Neural cell (in vitro differentiated cells): ENCODE measurements around the gene UBAP2L. TPM values are rescaled to one million over a fixed set of nuclear protein-coding genes. Genes with fewer than 3 reads are reported as not detected.
"Not testable (repeated sequence)": the region's sequence is repeated elsewhere in the genome, so short reads cannot be mapped to it uniquely, and the experiment has no call there.

ENCODE experiments used
- H2AFZ ChIP-seq: fragments of 200-600, 300-800 bp; sonication (generic), shearing (Covaris generic); 2 replicates; pipeline ENCODE4 v1.6.0; 2014; ENCODE audit warnings: low read depth, mild to moderate bottlenecking, antibody characterized with exemption, low read length, moderate library complexity
- H3F3A ChIP-seq: fragments of 200-600 bp; shearing (Covaris generic); 2 replicates; pipeline ENCODE4 v1.6.1; 2016; ENCODE audit warnings: mild to moderate bottlenecking, moderate library complexity, mixed read lengths, antibody characterized with exemption, low read length; ENCODE audit not compliant: insufficient read depth, poor library complexity, severe bottlenecking
- H3K27ac ChIP-seq: fragments of 200-600, 300-800 bp; sonication (generic), shearing (Covaris generic); 2 replicates; pipeline ENCODE4 v1.5.1; 2014; ENCODE audit warnings: mild to moderate bottlenecking, low read length, moderate library complexity
- H3K27me3 ChIP-seq: fragments of 300-800, 200-600 bp; sonication (generic), shearing (Covaris generic); 2 replicates; pipeline ENCODE4 v1.6.0; 2014; ENCODE audit warnings: mild to moderate bottlenecking, low read depth, low read length, moderate library complexity; ENCODE audit not compliant: insufficient read depth
- H3K36me3 ChIP-seq: fragments of 300-800, 200-600 bp; sonication (generic), shearing (Covaris generic); 2 replicates; pipeline ENCODE4 v1.5.1; 2014; ENCODE audit warnings: mild to moderate bottlenecking, antibody characterized with exemption, low read length, moderate library complexity; ENCODE audit not compliant: insufficient read depth
- H3K4me2 ChIP-seq: fragments of 300-800, 200-600 bp; sonication (generic), shearing (Covaris generic); 2 replicates; pipeline ENCODE4 v1.6.0; 2014; ENCODE audit warnings: mild to moderate bottlenecking, low read length
- H3K4me3 ChIP-seq: fragments of 300-800, 200-600 bp; sonication (generic), shearing (Covaris generic); 2 replicates; pipeline ENCODE4 v1.5.1; 2014; ENCODE audit warnings: mild to moderate bottlenecking, low read length, moderate library complexity
- H3K79me2 ChIP-seq: fragments of 200-600 bp; shearing (Covaris generic); replicated peaks from 2 replicates; pipeline ENCODE4 v1.6.0; 2014; ENCODE audit warnings: mild to moderate bottlenecking, low read length, moderate library complexity; ENCODE audit not compliant: insufficient read depth
- H3K9ac ChIP-seq: fragments of 300-800, 200-600 bp; sonication (generic), shearing (Covaris generic); 2 replicates; pipeline ENCODE4 v1.6.1; 2016; ENCODE audit warnings: mild to moderate bottlenecking, low read length, mixed read lengths
- H3K9me2 ChIP-seq: fragments of 200-600 bp; shearing (Covaris generic); 2 replicates; pipeline ENCODE4 v1.6.1; 2016; ENCODE audit warnings: mild to moderate bottlenecking, low read length, mixed read lengths; ENCODE audit not compliant: insufficient read depth
- H3K9me3 ChIP-seq: fragments of 200-600, 300-800 bp; sonication (generic), shearing (Covaris generic); 2 replicates; pipeline ENCODE4 v1.6.1; 2016; ENCODE audit warnings: mild to moderate bottlenecking, mixed run types, low read length, moderate library complexity, mixed read lengths
- H4K20me1 ChIP-seq: fragments of 200-600 bp; shearing (Covaris generic); 2 replicates; pipeline ENCODE4 v1.6.1; 2016; ENCODE audit warnings: mild to moderate bottlenecking, mixed run types; ENCODE audit not compliant: insufficient read depth
- EP300 ChIP-seq: fragments of 450-650 bp; conservative IDR thresholded peaks from 2 replicates; pipeline ENCODE4 v1.6.1; 2014; ENCODE audit warnings: antibody characterized with exemption, mild to moderate bottlenecking, moderate library complexity; ENCODE audit not compliant: poor library complexity, severe bottlenecking
- EZH2 ChIP-seq: fragments of 200-600, 300-800 bp; shearing (Covaris generic), sonication (generic); IDR thresholded peaks from 2 replicates; pipeline ENCODE4 v1.6.1; 2014; ENCODE audit warnings: antibody characterized with exemption, low read length, borderline replicate concordance, mild to moderate bottlenecking; ENCODE audit not compliant: insufficient read depth, poor library complexity, severe bottlenecking
- MXI1 ChIP-seq: fragments of 450-650 bp; conservative IDR thresholded peaks from 2 replicates; pipeline ENCODE4 v1.6.1; 2014; ENCODE audit warnings: antibody characterized with exemption, mild to moderate bottlenecking; ENCODE audit not compliant: poor library complexity, severe bottlenecking
- POLR2AphosphoS5 ChIP-seq: IDR thresholded peaks from 2 replicates; pipeline ENCODE4 v1.6.1; 2012
- RAD21 ChIP-seq: fragments of 450-650 bp; conservative IDR thresholded peaks from 2 replicates; pipeline ENCODE4 v1.6.1; 2014; ENCODE audit warnings: antibody characterized with exemption, mild to moderate bottlenecking, moderate library complexity
- SMC3 ChIP-seq: fragments of 450-650 bp; conservative IDR thresholded peaks from 2 replicates; pipeline ENCODE4 v1.6.1; 2014; ENCODE audit warnings: antibody characterized with exemption, mild to moderate bottlenecking, moderate library complexity; ENCODE audit not compliant: poor library complexity
- polyA plus RNA-seq: library from polyadenylated mRNA; depleted of rRNA; stranded (reverse); fragments of >200 nt; gene quantifications from 2 replicates; pipeline ENCODE4 v1.2.3, GENCODE V29; 2014
- TF ChIP-seq, protein P1 (sequence below): fragments of 450-650 bp; IDR thresholded peaks from 2 replicates; pipeline ENCODE4 v1.5.1; 2014; ENCODE audit warnings: antibody characterized with exemption, mild to moderate bottlenecking, moderate library complexity; ENCODE audit not compliant: poor library complexity, severe bottlenecking

Gene UBAP2L
- polyA plus RNA-seq, 1 donor from 2014 or later, result 44.7 TPM

DNA sequence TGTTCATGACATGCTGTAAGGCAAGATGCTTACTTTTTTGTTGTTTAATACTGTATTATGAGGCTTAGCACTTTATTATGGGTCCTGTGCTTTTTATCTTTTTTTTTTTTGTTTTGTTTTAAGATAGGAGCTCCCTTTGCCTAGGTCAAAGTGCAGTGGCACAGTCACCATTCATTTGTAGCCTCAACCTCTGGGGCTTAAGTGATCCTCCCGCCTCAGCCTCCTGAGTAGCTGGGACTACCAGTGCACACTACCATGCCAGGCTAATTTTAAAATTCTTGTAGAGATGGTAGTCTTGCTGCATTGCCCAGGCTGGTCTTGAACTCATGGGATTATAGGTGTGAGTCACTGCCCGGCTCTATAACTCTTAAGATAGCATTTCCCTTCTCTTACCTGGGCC lies 4.6 kb downstream of the UBAP2L start:
- no peak overlapping the region for H3K4me3 ChIP-seq
- no peaks in the 10 kb centered on the region for H3K27me3 ChIP-seq
- H3K4me2 ChIP-seq, result no peak overlapping the region
- no peak overlapping the region for H3K27ac ChIP-seq
- H4K20me1 ChIP-seq, result no peaks in the 10 kb centered on the region
- no peaks in the 10 kb centered on the region for H3K9me3 ChIP-seq
- H3K9me2 ChIP-seq, result no peaks in the 10 kb centered on the region
- peaks cover 4% of the 10 kb centered on the region for H3F3A ChIP-seq
- no peak overlapping the region for H3K9ac ChIP-seq
- peaks cover 4% of the 10 kb centered on the region for H3K36me3 ChIP-seq
- peaks cover 65% of the 10 kb centered on the region for H3K79me2 ChIP-seq
- H2AFZ ChIP-seq, result no peak overlapping the region
- no peak for TF ChIP-seq EP300

DNA sequence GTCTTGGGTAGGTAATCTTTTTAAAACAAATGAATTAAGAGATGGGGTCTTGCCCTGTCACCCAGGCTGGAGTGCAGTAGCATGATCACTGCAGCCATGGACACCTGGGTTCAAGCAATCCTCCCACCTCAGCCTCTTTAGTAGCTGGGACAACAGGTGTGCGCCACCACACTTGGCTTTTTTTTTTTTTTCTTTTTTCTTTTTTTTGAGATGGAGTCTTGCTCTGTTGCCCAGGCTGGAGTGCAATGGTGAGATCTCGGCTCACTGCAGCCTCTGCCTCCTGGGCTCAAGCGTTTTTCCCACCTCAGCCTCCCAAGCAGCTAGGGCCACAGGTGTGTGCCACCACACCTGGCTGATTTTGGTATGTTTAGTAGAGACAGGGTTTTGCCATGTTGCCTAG lies 10.4 kb downstream of the UBAP2L start:
- not testable (repeated sequence) for H3K4me2 ChIP-seq, H2AFZ ChIP-seq, H3K9me3 ChIP-seq, H3K4me3 ChIP-seq, H3K36me3 ChIP-seq, H3K9ac ChIP-seq, H3K9me2 ChIP-seq, H4K20me1 ChIP-seq, H3K27me3 ChIP-seq, H3F3A ChIP-seq, H3K27ac ChIP-seq
- peaks cover 19% of the 10 kb centered on the region for H3K79me2 ChIP-seq

DNA sequence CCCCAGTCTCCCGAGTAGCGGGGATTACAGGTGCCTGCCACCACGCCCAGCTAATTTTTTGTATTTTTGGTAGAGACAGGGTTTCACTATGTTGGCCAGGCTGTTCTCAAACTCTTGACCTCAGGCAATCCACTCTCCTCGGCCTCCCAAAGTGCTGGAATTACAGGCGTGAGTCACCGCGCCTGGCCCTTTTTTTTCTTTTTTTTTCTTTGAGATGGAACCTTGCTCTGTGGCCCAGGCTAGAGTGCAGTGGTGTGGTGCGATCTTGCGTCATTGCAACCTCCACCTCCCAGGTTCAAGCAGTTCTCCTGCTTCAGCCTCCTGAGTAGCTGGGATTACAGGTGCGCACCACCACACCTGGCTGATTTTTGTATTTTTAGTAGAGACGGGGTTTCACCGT lies 12.4 kb downstream of the UBAP2L start:
- not testable (repeated sequence) for H3K79me2 ChIP-seq, H3K9me2 ChIP-seq, H3K9ac ChIP-seq, H3K27me3 ChIP-seq, H3K27ac ChIP-seq, H3K9me3 ChIP-seq, H3K4me3 ChIP-seq, H2AFZ ChIP-seq, H4K20me1 ChIP-seq, H3F3A ChIP-seq, H3K4me2 ChIP-seq
- H3K36me3 ChIP-seq, result peaks cover 11% of the 10 kb centered on the region

DNA sequence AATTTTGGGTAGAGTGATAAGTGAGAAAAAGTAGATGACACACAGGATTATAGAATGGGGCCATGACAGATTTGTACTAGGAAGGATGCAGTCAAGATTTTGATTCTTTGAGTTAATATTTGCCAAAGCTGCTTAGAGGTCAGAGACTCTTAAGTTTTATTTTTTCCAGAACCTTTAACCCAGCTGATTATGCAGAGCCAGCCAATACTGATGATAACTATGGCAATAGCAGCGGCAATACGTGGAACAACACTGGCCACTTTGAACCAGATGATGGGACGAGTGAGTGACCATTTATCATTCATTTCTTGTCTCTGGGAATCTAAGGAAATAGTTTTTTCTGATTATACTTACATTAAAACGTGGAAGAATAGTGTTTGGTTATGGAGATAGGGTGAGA lies 16.1 kb downstream of the UBAP2L start:
- Histone ChIP-seq H3F3A (no peaks in the 10 kb centered on the region), H3K4me2 (no peak overlapping the region), H3K27me3 (no peaks in the 10 kb centered on the region), H3K36me3 (peaks cover 13% of the 10 kb centered on the region), H3K4me3 (no peak overlapping the region), H4K20me1 (peaks cover 6% of the 10 kb centered on the region), H3K79me2 (no peaks in the 10 kb centered on the region), H2AFZ (no peak overlapping the region), H3K9ac (no peak overlapping the region), H3K9me2 (no peaks in the 10 kb centered on the region), H3K27ac (no peak overlapping the region), H3K9me3 (no peaks in the 10 kb centered on the region)
- no peak for TF ChIP-seq MXI1
- no peak for TF ChIP-seq SMC3
- no peak for TF ChIP-seq RAD21
- no peak for TF ChIP-seq POLR2AphosphoS5
- TF ChIP-seq EP300, result no peak
- TF ChIP-seq, protein P1, sequence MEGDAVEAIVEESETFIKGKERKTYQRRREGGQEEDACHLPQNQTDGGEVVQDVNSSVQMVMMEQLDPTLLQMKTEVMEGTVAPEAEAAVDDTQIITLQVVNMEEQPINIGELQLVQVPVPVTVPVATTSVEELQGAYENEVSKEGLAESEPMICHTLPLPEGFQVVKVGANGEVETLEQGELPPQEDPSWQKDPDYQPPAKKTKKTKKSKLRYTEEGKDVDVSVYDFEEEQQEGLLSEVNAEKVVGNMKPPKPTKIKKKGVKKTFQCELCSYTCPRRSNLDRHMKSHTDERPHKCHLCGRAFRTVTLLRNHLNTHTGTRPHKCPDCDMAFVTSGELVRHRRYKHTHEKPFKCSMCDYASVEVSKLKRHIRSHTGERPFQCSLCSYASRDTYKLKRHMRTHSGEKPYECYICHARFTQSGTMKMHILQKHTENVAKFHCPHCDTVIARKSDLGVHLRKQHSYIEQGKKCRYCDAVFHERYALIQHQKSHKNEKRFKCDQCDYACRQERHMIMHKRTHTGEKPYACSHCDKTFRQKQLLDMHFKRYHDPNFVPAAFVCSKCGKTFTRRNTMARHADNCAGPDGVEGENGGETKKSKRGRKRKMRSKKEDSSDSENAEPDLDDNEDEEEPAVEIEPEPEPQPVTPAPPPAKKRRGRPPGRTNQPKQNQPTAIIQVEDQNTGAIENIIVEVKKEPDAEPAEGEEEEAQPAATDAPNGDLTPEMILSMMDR, result no peak
- no peak for TF ChIP-seq EZH2
